Measurements from ENCODE around the gene SPDYE5. TPM values are rescaled to one million over a fixed set of nuclear protein-coding genes. Genes with fewer than 3 reads are reported as not detected.
"Not testable (repeated sequence)": the region's sequence is repeated elsewhere in the genome, so short reads cannot be mapped to it uniquely, and the experiment has no call there.

SPDYE5 gene, protein sequence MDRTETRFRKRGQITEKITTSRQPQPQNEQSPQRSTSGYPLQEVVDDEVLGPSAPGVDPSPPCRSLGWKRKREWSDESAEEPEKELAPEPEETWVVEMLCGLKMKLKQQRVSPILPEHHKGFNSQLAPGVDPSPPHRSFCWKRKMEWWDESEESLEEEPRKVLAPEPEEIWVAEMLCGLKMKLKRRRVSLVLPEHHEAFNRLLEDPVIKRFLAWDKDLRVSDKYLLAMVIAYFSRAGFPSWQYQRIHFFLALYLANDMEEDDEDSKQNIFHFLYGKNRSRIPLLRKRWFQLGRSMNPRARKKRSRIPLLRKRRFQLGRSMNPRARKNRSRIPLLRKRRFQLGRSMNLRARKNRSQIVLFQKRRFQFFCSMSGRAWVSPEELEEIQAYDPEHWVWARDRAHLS
- total RNA-seq (2014; rRNA removed; shearing (Covaris generic)) (not detected in 2 replicates), polyA plus RNA-seq (2016; fragmentation: Nextera tagmentation; extraction: Ambion mirVana) (0.38 and 0.74 TPM in 2 replicates)

DNA sequence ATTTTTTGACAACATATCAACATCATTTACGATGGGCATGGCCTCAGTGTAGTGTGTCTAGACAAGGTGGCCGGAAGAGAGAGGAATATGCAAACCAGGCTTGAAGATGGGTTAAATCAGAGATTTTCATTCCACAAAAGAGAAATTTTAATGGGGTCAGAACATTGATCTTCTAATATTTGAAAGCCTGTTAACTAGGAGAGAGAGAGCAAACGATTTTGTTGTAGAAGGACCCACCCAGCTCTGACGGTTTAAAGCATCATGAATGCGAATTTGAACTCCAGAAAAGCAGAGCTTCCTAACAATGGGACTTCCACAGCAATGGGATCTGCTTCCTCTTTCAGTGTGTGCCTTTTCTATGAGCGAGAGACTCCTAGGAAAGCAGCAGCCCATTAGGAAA is at the start of gene SPDYE5:
SPDYE5 (plus strand) TSS at position 301 of the 400 bp plus-strand sequence. CDS start 1,728 bp downstream, outside the sequence.
- H3K27me3 ChIP-seq (replicated peaks; ENCODE audit: insufficient read depth); DNase-seq; H3F3A ChIP-seq (ENCODE audit: insufficient read depth); H3K9me3 ChIP-seq (ENCODE audit: low read depth); H3K4me3 ChIP-seq; in situ Hi-C loops (cut with MboI); H3K9me2 ChIP-seq (ENCODE audit: insufficient read depth); H3K27ac ChIP-seq; H2AFZ ChIP-seq; H3K4me1 ChIP-seq (ENCODE audit: insufficient read depth); H3K36me3 ChIP-seq (ENCODE audit: low read depth); H3K9ac ChIP-seq; H4K20me1 ChIP-seq (ENCODE audit: insufficient read depth); H3K4me2 ChIP-seq (ENCODE audit: unreplicated experiment); H3K79me2 ChIP-seq (ENCODE audit: insufficient read depth): not testable (repeated sequence)
- WGBS, 2 experiments (ENCODE audit: low coverage in 1 of 2, low lambda C conversion rate in 2 of 2, missing lambda C conversion rate in 2 of 2): 77 to 84% methylated on average over 5 to 6 of the region's 6 CpGs

DNA sequence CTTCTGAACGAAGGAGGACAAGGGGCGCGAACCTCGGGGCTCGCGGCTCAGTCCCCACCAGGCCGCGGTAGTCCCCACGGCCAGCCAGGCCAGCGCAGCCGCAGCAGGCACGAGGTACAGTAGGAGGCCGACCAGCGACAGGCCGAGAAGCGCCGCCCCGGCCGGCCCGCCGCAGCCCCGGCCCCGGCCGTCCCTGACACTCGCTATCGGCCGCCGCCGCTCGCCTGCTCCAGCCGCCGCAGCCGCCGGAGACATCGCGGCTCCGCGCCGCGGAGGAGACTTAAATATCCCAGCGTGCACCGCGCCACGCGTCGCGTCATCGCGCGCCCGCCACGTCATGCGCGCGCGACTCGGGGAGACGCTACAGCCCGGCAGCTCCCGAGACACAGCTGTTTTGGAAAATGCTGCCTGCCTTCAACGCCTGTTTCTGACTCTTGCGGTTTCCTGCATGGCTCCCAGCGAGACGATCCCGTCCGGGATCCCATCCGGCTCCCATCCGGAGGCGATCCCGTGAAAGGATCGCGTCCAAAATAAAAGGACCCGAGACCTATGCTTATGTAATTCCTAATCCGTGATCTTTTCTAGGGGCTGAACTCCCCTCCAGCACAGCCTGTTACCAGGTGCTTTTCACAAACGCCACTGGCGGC is 49.5 kb upstream of the SPDYE5 start:
- H2AFZ ChIP-seq: peak overlapping the region; percentile 79
- peaks cover 25% of the 10 kb centered on the region for H3K36me3 ChIP-seq (ENCODE audit: low read depth)
- H3K9me2 ChIP-seq (ENCODE audit: insufficient read depth); H3F3A ChIP-seq (ENCODE audit: insufficient read depth); H4K20me1 ChIP-seq (ENCODE audit: insufficient read depth); H3K27me3 ChIP-seq (replicated peaks; ENCODE audit: insufficient read depth); H3K4me1 ChIP-seq (ENCODE audit: insufficient read depth); H3K9me3 ChIP-seq (ENCODE audit: low read depth); in situ Hi-C loops (cut with MboI): not testable (repeated sequence)
- peak overlapping the region; percentile 93 for H3K4me2 ChIP-seq (ENCODE audit: unreplicated experiment)
- WGBS, 2 experiments (ENCODE audit: low coverage in 1 of 2, low lambda C conversion rate in 2 of 2, missing lambda C conversion rate in 2 of 2): 0 to 1% methylated on average over 15 of the region's 76 CpGs
- DNase-seq: peak; percentile 40
- peak overlapping the region; percentile 79 for H3K27ac ChIP-seq
- peak overlapping the region; percentile 93 for H3K9ac ChIP-seq
- H3K79me2 ChIP-seq (ENCODE audit: insufficient read depth): peaks cover 49% of the 10 kb centered on the region
- peak overlapping the region; percentile 84 for H3K4me3 ChIP-seq

DNA sequence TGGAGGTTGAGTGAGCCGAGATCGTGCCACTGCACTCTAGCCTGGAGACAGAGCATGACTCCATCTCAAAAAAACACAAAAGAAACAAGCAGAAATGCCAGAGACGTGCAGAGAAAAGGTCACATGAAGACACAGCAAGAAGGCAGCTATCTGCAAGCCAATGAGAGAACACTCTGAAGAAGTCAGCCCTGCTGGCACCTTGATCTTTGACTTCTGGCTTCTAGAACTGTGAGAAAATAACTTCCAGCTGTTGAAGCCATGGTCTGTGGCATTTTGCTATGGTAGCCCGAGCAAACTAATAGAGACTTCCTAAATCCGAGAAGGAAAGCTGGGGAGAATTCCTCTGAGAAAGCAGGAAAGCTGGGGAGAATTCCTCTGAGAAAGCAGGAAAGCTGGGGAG is 42.2 kb upstream of the SPDYE5 start:
- not testable (repeated sequence) for H3K27me3 ChIP-seq (replicated peaks; ENCODE audit: insufficient read depth)
- H3K79me2 ChIP-seq (ENCODE audit: insufficient read depth): peaks cover 16% of the 10 kb centered on the region

DNA sequence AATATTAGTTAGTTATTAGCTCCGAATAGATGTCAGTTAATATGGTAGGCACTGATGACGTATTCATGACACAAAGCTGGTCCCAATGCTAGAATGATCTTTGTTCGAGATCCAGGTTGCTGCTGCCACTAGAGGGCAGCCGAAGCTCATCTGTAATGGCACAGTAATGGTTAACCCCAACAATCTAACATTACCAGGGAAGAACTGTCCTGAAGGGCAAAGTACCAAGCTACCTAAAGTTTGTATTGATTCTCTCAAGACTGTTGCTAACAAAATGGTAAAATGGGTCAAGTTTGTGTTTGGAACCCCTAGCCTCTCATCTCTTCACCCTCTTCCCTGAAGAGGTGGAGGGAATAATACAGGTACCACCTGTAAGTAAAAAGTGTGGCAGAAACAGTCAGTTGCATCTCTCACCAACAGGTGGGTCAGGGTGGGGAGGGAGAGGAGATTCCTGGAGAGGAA is 39.6 kb upstream of the SPDYE5 start:
- H3K4me2 ChIP-seq (ENCODE audit: unreplicated experiment); H3K9me3 ChIP-seq (ENCODE audit: low read depth); H3K9me2 ChIP-seq (ENCODE audit: insufficient read depth); H4K20me1 ChIP-seq (ENCODE audit: insufficient read depth); H3K27ac ChIP-seq; H3K4me1 ChIP-seq (ENCODE audit: insufficient read depth); H3K4me3 ChIP-seq; H3F3A ChIP-seq (ENCODE audit: insufficient read depth); in situ Hi-C loops (cut with MboI); H3K36me3 ChIP-seq (ENCODE audit: low read depth); H3K9ac ChIP-seq; H2AFZ ChIP-seq; H3K27me3 ChIP-seq (replicated peaks; ENCODE audit: insufficient read depth): not testable (repeated sequence)
- WGBS, 2 experiments (ENCODE audit: low coverage in 1 of 2, low lambda C conversion rate in 2 of 2, missing lambda C conversion rate in 2 of 2): 30 to 34% methylated on average over 3 to 4 of the region's 4 CpGs
- DNase-seq: peak; percentile 11
- H3K79me2 ChIP-seq (ENCODE audit: insufficient read depth): peaks cover 15% of the 10 kb centered on the region

More for the DNA sequence above, 42.2 kb upstream of the SPDYE5 start:
- H3K4me3 ChIP-seq; in situ Hi-C loops (cut with MboI); H3F3A ChIP-seq (ENCODE audit: insufficient read depth); H3K9me3 ChIP-seq (ENCODE audit: low read depth); H3K4me1 ChIP-seq (ENCODE audit: insufficient read depth); H3K9me2 ChIP-seq (ENCODE audit: insufficient read depth); H3K4me2 ChIP-seq (ENCODE audit: unreplicated experiment); H2AFZ ChIP-seq; H3K27ac ChIP-seq; H4K20me1 ChIP-seq (ENCODE audit: insufficient read depth); DNase-seq; H3K9ac ChIP-seq; H3K36me3 ChIP-seq (ENCODE audit: low read depth): not testable (repeated sequence)
- 40 to 95% methylated on average over 1 to 2 of the region's 5 CpGs for WGBS, 2 experiments (ENCODE audit: low coverage in 1 of 2, low lambda C conversion rate in 2 of 2, missing lambda C conversion rate in 2 of 2)

DNA sequence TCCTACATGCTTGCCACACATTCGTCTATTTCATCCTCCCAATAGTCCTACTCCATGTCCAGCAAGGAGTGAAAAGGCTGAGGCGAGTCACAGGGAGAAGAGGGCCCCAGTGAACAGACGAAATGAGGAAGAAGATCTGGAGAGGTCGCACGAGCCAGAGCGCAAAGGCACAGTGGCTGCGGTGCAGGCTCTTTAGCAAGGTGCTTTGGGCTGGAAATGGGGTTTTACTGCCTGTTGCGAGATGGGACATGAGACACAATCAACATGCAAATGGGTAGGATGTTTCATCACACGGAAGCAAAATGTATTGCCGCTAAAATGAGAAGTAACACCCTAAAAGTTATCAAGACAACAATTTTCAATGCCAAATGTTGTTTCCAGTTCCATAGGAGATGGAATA is 35.7 kb upstream of the SPDYE5 start:
- WGBS, 2 experiments (ENCODE audit: low coverage in 1 of 2, low lambda C conversion rate in 2 of 2, missing lambda C conversion rate in 2 of 2): 80 to 85% methylated on average over 5 to 9 of the region's 10 CpGs
- H3K9me2 ChIP-seq (ENCODE audit: insufficient read depth); H3K36me3 ChIP-seq (ENCODE audit: low read depth); H4K20me1 ChIP-seq (ENCODE audit: insufficient read depth); DNase-seq; H3K4me3 ChIP-seq; H3K4me1 ChIP-seq (ENCODE audit: insufficient read depth); H3F3A ChIP-seq (ENCODE audit: insufficient read depth); H3K27ac ChIP-seq; H3K27me3 ChIP-seq (replicated peaks; ENCODE audit: insufficient read depth); H3K4me2 ChIP-seq (ENCODE audit: unreplicated experiment); H3K9me3 ChIP-seq (ENCODE audit: low read depth); H2AFZ ChIP-seq; H3K9ac ChIP-seq; in situ Hi-C loops (cut with MboI): not testable (repeated sequence)
- peaks cover 16% of the 10 kb centered on the region for H3K79me2 ChIP-seq (ENCODE audit: insufficient read depth)

DNA sequence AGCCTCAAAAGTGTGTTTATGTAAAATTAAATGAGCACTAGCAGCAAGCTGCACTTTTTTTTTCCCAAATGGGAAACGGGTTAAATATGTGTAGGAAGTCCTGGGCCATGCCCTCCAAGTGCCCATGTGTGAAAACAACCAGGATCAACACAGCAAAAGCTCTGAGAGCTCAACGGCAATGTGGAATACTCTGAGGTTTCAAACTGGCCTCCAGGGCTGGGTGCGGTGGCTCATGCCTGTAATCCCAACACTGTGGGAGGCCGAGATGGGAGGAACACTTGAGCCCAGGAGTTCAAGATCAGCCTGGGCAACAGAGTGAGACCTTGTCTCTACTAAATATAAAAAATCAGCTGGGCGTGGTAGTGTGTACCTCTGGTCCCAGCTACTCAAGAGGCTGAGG is 34.1 kb upstream of the SPDYE5 start:
- H3K36me3 ChIP-seq (ENCODE audit: low read depth); H3K4me2 ChIP-seq (ENCODE audit: unreplicated experiment); H3K4me3 ChIP-seq; H3F3A ChIP-seq (ENCODE audit: insufficient read depth); H2AFZ ChIP-seq; H3K27ac ChIP-seq; H3K9me3 ChIP-seq (ENCODE audit: low read depth); in situ Hi-C loops (cut with MboI); H3K9ac ChIP-seq; H3K4me1 ChIP-seq (ENCODE audit: insufficient read depth); H3K27me3 ChIP-seq (replicated peaks; ENCODE audit: insufficient read depth); DNase-seq; H3K9me2 ChIP-seq (ENCODE audit: insufficient read depth); H4K20me1 ChIP-seq (ENCODE audit: insufficient read depth): not testable (repeated sequence)
- peaks cover 18% of the 10 kb centered on the region for H3K79me2 ChIP-seq (ENCODE audit: insufficient read depth)
- WGBS, 2 experiments (ENCODE audit: low coverage in 1 of 2, low lambda C conversion rate in 2 of 2, missing lambda C conversion rate in 2 of 2): 44 to 72% methylated on average over 1 to 2 of the region's 5 CpGs

DNA sequence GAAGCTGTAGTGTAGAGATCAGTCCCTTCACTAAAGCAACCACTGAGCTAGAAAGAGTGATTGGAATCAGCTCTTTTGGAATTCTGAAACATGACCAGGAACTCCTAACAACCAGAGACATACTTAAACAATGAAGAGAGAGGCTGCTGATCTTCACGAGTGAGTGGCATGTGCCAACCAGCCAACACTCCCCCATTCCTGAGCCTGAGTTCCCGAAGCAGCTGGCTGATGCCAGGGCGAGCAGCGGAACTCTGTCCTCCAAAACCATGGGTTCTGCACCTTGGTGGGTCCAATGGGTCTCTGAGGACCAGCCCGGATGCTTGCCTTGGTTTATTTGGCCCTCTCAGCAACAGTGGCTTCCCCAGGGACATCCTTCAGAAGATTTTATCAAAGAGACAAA is 31.6 kb upstream of the SPDYE5 start:
- H3K4me3 ChIP-seq; H2AFZ ChIP-seq; H3K9me3 ChIP-seq (ENCODE audit: low read depth); DNase-seq; H3K9ac ChIP-seq; H3K36me3 ChIP-seq (ENCODE audit: low read depth); H4K20me1 ChIP-seq (ENCODE audit: insufficient read depth); H3K4me1 ChIP-seq (ENCODE audit: insufficient read depth); in situ Hi-C loops (cut with MboI); H3K9me2 ChIP-seq (ENCODE audit: insufficient read depth); H3K4me2 ChIP-seq (ENCODE audit: unreplicated experiment); H3F3A ChIP-seq (ENCODE audit: insufficient read depth); H3K27me3 ChIP-seq (replicated peaks; ENCODE audit: insufficient read depth); H3K27ac ChIP-seq: not testable (repeated sequence)
- peaks cover 18% of the 10 kb centered on the region for H3K79me2 ChIP-seq (ENCODE audit: insufficient read depth)
- WGBS, 2 experiments (ENCODE audit: low coverage in 1 of 2, low lambda C conversion rate in 2 of 2, missing lambda C conversion rate in 2 of 2): 100% methylated on average over 1 to 4 of the region's 5 CpGs
